Measurements from ENCODE around the gene RSPO3. TPM values are rescaled to one million over a fixed set of nuclear protein-coding genes. Genes with fewer than 3 reads are reported as not detected.

RSPO3 gene
- total RNA-seq, 1 experiment from 2014 or later = not detected

GRCh38 chr6:127124172-127124571 is 5.7 kb downstream of the RSPO3 start:
- DNase-seq (ENCODE audit: low read depth, low spot score) (no peak), ATAC-seq (no peak)
- intact Hi-C loops (cut with micrococcal nuclease) = loop anchor here (5.0 to 10.0 kb wide), 3 partner anchors 322 to 1359 kb away; no protein-coding TSS in a partner anchor
- no peak overlapping the region for H3K4me2 ChIP-seq (ENCODE audit: low read length)
- POLR2A ChIA-PET = no interaction called here
- no peaks in the 10 kb centered on the region for H3K4me1 ChIP-seq (ENCODE audit: control insufficient read depth in 1 of 2, insufficient read depth in 2 of 2, low read length in 2 of 2)
- no peaks in the 10 kb centered on the region for H3K36me3 ChIP-seq (ENCODE audit: control insufficient read depth in 1 of 2, insufficient read depth in 2 of 2, low read length in 2 of 2)
- peaks cover 41% of the 10 kb centered on the region for H3K27me3 ChIP-seq (ENCODE audit: insufficient read depth, low read length)
- no peak overlapping the region for H2AFZ ChIP-seq (ENCODE audit: low read depth, low read length, poor library complexity, severe bottlenecking)
- no TSS peak for BruUV-seq (replicated peaks)
- TF ChIP-seq YY1 (IDR thresholded peaks at IDR 0.05; ENCODE audit: extremely low read depth, insufficient replicate concordance, low read depth, low read length) = no peak
- TF ChIP-seq SIN3A (IDR thresholded peaks at IDR 0.05; ENCODE audit: low read depth) = no peak
- no peak for TF ChIP-seq ELF1 (IDR thresholded peaks at IDR 0.05; ENCODE audit: borderline replicate concordance, low read depth)
- no peak for TF ChIP-seq ZFX (IDR thresholded peaks at IDR 0.05)
- no peak for TF ChIP-seq POLR2AphosphoS5 (IDR thresholded peaks at IDR 0.05; ENCODE audit: low read depth, low read length)
- TF ChIP-seq EZH2 (IDR thresholded peaks at IDR 0.05) = no peak
- H3K79me2 ChIP-seq (ENCODE audit: insufficient read depth, low read length) = no peaks in the 10 kb centered on the region
- no peak overlapping the region for H3K9ac ChIP-seq (ENCODE audit: low read length)
- H3K9me3 ChIP-seq (ENCODE audit: control insufficient read depth in 1 of 2, insufficient read depth in 1 of 2, low read depth in 1 of 2, low read length in 2 of 2) = no peaks in the 10 kb centered on the region
- RAD21 ChIA-PET (ENCODE audit: low non-redundant PET in 1 of 2, low total read pairs in 2 of 2, uncharacterized antibody in 2 of 2, unreplicated experiment in 2 of 2) = no interaction called here
- no peaks in the 10 kb centered on the region for H4K20me1 ChIP-seq (ENCODE audit: insufficient read depth)
- H3K9me2 ChIP-seq (ENCODE audit: insufficient read depth) = no peaks in the 10 kb centered on the region
- no peak overlapping the region for H3K27ac ChIP-seq (ENCODE audit: low read depth, low read length)
- CTCF ChIA-PET = no interaction called here
- no peak overlapping the region for H3K4me3 ChIP-seq (replicated peaks in 1 of 2; ENCODE audit: low read depth in 1 of 2, low read length in 2 of 2)

GRCh38 chr6:127124680-127125079 is 6.2 kb downstream of the RSPO3 start:
- no TSS peak for BruUV-seq (replicated peaks)
- Histone ChIP-seq H3K9me3 (ENCODE audit: control insufficient read depth in 1 of 2, insufficient read depth in 1 of 2, low read depth in 1 of 2, low read length in 2 of 2) (no peaks in the 10 kb centered on the region), H3K4me3 (replicated peaks in 1 of 2; ENCODE audit: low read depth in 1 of 2, low read length in 2 of 2) (no peak overlapping the region), H3K9me2 (ENCODE audit: insufficient read depth) (no peaks in the 10 kb centered on the region), H3K4me1 (ENCODE audit: control insufficient read depth in 1 of 2, insufficient read depth in 2 of 2, low read length in 2 of 2) (no peaks in the 10 kb centered on the region), H3K27ac (ENCODE audit: low read depth, low read length) (no peak overlapping the region), H3K36me3 (ENCODE audit: control insufficient read depth in 1 of 2, insufficient read depth in 2 of 2, low read length in 2 of 2) (no peaks in the 10 kb centered on the region), H4K20me1 (ENCODE audit: insufficient read depth) (no peaks in the 10 kb centered on the region), H3K4me2 (ENCODE audit: low read length) (no peak overlapping the region), H3K27me3 (ENCODE audit: insufficient read depth, low read length) (peaks cover 46% of the 10 kb centered on the region), H3K9ac (ENCODE audit: low read length) (no peak overlapping the region), H3K79me2 (ENCODE audit: insufficient read depth, low read length) (no peaks in the 10 kb centered on the region), H2AFZ (ENCODE audit: low read depth, low read length, poor library complexity, severe bottlenecking) (no peak overlapping the region)
- POLR2A ChIA-PET = no interaction called here
- RAD21 ChIA-PET (ENCODE audit: low non-redundant PET in 1 of 2, low total read pairs in 2 of 2, uncharacterized antibody in 2 of 2, unreplicated experiment in 2 of 2) = no interaction called here
- CTCF ChIA-PET = no interaction called here
- intact Hi-C loops (cut with micrococcal nuclease) = loop anchor here (5.0 to 10.0 kb wide), 3 partner anchors 322 to 1360 kb away; no protein-coding TSS in a partner anchor
- DNase-seq (ENCODE audit: low read depth, low spot score) (no peak), ATAC-seq (no peak)
- no peak for TF ChIP-seq CEBPB (IDR thresholded peaks at IDR 0.05; ENCODE audit: low read depth)
- TF ChIP-seq, protein P1, sequence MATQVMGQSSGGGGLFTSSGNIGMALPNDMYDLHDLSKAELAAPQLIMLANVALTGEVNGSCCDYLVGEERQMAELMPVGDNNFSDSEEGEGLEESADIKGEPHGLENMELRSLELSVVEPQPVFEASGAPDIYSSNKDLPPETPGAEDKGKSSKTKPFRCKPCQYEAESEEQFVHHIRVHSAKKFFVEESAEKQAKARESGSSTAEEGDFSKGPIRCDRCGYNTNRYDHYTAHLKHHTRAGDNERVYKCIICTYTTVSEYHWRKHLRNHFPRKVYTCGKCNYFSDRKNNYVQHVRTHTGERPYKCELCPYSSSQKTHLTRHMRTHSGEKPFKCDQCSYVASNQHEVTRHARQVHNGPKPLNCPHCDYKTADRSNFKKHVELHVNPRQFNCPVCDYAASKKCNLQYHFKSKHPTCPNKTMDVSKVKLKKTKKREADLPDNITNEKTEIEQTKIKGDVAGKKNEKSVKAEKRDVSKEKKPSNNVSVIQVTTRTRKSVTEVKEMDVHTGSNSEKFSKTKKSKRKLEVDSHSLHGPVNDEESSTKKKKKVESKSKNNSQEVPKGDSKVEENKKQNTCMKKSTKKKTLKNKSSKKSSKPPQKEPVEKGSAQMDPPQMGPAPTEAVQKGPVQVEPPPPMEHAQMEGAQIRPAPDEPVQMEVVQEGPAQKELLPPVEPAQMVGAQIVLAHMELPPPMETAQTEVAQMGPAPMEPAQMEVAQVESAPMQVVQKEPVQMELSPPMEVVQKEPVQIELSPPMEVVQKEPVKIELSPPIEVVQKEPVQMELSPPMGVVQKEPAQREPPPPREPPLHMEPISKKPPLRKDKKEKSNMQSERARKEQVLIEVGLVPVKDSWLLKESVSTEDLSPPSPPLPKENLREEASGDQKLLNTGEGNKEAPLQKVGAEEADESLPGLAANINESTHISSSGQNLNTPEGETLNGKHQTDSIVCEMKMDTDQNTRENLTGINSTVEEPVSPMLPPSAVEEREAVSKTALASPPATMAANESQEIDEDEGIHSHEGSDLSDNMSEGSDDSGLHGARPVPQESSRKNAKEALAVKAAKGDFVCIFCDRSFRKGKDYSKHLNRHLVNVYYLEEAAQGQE (IDR thresholded peaks at IDR 0.05; ENCODE audit: low read depth) = no peak
- TF ChIP-seq CTCF (IDR thresholded peaks at IDR 0.05 in 2 of 3, conservative IDR thresholded peaks at IDR 0.05 in 1 of 3; ENCODE audit: borderline replicate concordance in 1 of 3, insufficient read depth in 1 of 3, low read depth in 2 of 3, low read length in 2 of 3) = no peak
- TF ChIP-seq CBX3 (IDR thresholded peaks at IDR 0.05; ENCODE audit: low read depth) = no peak
- no peak for TF ChIP-seq RAD21 (IDR thresholded peaks at IDR 0.05; ENCODE audit: low read depth)
- TF ChIP-seq EZH2 (IDR thresholded peaks at IDR 0.05) = no peak
- no peak for TF ChIP-seq ZNF274 (IDR thresholded peaks at IDR 0.05; ENCODE audit: low read depth, low read length)
- TF ChIP-seq EZH2phosphoT487 (IDR thresholded peaks at IDR 0.05; ENCODE audit: borderline replicate concordance) = no peak
